Inferior parietal cortex (tissue), 1 donor: ENCODE data around the gene STXBP5.

Experiments used
- DNase-seq: peaks from one replicate; pipeline ENCODE4 v3.0.0-alpha.2; 2016; ENCODE audit errors: extremely low spot score

The STXBP5 gene

DNA sequence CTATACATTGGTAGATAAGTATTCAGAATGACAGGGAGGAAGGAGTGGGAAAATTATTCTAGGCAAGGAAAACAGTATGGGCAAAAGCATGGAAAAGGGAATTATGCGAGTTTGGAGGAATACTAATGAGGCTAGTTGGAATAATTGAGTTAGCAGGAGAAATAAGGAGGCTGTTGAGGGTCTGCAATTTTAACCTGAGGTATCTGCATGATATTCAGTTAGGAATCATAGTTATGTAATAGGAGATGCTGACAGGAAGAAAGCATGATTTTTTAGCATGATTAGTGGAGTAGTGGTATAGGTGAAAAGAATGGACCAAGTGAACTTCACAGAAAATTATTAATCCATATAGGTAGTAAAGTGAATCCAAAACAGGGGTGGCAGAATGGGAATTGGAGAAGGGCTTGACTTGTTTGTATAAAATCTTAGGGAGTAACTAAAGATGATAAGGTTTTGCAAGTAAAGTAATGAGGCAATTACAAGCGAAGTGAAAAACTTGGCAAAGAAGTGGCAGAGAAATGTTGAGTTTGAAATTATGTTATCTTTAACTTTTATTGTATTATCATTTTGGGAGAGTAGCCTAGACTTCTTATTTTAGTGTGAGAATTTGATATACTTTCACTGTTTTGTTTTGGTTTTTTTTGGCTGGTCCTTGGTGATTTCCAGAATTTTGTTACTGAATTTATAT lies 5.7 kb downstream of the STXBP5 start:
- no peak for DNase-seq

DNA sequence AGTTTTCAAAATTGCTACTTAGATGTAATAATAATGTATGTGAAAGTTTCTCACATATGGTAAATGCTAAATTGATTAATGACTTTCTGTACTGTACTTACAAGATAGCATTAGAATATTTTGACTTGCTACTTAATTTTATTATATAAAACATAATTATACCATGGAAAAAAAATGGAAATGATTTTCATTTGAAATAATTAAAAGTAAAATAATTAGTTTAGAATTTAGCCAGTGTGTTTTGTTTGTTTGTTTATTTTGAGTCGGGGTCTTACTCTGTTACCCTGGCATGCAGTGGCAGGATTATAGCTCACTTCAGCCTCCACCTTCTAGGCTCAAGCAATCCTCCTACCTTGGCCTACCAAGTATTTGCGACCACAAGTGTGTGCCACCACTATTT lies 7.1 kb downstream of the STXBP5 start:
- no peak for DNase-seq

DNA sequence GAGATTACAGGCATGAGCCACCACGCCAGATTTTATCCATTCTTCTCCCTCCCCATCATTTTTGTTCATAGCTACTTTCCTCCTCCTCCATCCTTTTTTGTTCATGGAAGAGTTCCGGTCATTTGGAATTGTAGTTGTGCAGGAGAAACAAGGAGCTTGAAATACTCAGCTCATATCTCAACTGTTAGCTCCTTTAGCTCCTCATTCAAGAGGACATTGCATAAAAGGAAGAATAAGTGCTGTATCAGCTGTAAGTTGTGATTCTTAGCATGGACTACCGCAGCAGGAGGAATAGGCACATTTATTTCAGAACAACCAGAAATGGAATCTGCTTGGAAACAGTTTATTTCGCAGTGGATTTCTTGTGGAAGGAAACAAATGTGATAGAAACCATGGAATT lies 7.6 kb downstream of the STXBP5 start:
- no peak for DNase-seq

DNA sequence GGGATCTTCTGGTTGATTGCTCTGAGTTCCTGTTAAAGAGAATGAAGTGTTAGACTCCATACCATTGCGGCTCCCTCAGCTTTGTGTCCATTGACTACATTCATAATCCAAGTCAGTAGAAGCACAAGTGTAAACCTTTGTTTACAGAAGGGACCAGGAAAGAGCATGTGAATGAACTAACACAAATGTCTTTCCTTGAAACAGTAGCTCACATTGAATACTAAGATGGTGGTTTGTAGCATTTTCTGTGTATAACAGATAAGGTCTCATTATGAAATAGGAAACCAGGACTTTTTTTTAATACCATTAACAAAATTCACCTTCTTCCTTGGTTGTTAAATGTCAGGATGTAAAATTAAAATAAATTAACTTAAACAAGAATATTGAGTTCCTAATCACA lies 8.4 kb downstream of the STXBP5 start:
- no peak for DNase-seq

DNA sequence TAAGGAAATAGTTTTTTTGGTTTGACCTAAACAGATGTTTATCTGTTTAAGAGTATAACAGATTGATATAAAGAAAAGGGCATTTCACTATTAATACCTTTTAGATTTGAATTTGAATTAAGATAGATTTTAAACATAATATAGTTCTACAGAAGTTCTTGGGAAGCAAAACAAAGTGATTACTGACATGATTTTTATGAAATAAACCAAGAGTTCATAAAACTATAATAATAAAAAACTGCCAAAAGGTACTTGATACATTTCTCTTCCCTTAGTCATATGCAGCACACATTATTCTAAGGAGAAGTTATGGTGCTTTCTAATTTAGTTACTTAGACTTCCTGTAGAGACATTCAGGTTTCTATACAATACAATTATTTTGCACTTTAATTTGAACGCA lies 9.6 kb downstream of the STXBP5 start:
- DNase-seq, result no peak

DNA sequence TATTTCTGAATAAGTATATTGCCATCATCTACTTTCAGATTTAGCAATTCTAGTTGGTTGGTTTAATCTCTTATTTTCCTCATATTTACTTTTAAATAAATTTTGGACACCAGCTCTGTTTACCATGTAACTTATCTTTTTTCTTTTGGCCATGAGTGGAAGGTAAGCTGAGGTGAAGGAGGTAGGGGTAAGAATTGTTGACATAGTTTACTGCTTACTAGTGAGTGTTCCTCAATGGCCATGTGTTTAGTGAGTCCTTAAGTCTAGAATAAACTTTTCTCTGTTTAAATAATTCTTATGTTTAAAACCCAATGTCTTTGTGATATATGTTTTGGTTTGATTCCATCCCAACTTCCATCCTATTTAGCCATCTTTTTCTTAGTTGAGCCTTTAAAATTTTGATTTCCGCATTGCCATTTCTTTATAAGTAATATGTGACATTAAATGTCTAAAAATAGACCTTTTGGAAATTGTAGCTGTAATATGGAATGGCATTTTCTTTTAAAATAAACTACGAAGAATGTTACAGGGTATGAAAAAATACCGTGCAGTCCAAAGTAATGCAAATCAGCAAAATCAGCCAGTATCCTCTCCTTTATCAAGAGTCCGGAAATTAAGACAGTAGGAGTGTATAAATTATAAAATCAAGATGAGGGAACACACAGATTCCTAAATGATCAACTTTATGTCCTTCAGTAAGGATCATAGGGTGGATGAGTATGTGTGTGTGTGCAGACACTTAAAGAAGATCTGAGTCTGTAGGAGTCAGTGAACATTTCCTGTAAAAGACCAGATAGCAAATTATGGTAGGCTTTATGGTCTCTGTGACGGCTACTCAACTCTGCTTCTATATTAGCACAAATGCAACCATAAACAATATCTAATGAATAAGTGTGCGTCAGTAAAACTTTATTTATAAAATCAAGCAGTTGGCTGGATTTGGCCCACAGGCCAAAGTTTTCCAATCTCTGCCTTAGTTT lies 10.3 kb downstream of the STXBP5 start:
- DNase-seq, result no peak

DNA sequence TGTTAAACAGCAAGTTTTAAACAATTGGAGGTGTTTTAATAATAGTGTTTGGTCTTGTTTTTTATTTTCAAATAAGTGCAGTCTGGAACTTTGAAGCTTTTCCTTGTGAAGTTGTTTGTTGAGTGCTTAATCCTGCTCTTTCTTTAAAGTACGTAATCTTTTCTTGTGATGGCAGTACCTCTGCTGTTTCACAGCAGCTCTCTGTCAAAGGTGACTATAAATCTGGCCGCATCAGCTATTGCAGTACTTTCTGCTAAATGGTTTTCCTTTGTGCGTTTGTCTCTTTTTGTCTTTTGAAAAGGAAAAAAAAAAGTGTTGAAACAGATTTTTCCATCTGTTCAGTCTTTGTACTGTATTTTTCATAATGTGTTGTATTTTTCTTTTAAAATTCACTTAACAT lies 12.7 kb downstream of the STXBP5 start:
- DNase-seq, result no peak

DNA sequence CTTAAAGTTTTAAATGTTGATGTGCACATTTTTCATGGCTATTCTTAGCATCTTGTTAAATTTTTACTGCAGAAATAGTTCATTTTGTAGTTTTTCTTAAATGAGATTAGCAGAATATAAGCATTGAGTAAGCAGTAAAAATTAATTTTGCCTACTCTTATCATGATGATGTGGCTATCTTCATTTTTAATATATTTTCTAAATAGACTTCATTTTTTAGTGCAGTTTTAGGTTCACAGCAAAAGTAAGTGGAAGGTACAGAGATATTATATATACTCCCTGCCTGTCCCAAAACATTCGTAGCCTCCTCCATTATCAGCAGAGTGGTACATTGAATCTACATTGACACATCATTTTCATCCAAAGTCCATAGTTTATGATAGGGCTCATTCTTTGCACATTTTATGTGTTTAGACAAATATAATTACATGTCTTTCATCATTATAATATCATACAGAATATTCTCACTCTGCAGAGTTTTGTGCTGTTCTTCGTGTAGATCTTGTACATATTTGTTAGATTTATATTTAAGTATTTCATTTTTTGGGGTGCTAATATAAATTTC lies 13.7 kb downstream of the STXBP5 start:
- DNase-seq, result no peak

DNA sequence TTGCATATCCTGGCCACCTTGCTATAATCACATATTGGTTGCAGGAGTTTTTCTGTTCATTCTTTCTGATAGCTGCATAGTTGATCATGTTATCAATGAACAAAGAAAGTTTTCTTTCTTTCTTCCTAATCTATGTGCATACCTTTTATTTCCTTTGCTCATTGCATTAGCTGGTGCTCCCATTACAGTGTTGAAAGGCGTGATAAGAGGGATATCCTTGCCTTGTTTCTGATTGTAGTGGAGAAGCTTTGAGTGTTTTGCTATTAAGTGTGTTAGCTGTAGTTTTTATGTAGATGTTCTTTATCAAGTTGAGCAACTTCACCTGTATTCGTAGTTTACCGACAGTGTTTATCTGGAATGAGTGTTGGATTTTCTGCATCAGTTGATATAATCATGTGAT lies 14.6 kb downstream of the STXBP5 start:
- DNase-seq, result no peak

DNA sequence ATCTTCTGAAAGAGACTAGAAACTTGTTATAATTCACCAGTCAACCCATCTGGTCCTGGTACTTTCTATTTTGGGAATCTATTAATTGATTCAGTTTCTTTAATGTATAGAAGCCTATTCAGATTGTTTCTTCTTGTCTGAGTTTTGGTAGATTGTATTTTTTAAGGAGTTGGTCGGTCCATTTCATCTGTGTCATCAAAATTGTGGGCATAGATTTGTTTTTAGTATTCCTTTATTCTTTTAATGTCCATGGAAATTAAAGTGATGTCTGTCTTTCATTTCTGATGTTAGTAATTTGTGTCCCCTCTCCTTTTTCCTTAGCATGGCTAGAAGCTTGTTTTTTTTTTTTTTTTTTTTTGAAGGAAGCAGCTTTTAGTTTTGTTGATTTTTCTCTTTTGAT lies 15.2 kb downstream of the STXBP5 start:
- DNase-seq, result no peak

DNA sequence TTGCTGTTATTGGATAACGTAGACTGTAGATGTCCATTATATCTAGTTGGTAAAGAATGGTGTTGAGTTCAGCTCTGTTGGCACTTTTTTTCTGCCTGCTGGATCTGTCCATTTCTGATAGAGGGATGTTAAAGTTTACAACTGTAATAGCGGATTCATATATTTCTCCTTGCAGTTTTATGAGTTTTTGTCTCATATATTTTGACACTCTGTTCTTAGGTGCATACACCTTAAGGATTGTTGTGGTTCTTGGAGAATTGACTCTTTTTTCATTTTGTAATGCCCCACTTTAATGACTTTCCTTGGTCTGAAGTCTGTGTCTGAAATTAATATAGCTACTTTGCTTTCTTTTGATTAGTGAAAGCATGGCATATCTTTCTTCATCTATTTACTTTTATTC lies 16.1 kb downstream of the STXBP5 start:
- DNase-seq, result no peak

DNA sequence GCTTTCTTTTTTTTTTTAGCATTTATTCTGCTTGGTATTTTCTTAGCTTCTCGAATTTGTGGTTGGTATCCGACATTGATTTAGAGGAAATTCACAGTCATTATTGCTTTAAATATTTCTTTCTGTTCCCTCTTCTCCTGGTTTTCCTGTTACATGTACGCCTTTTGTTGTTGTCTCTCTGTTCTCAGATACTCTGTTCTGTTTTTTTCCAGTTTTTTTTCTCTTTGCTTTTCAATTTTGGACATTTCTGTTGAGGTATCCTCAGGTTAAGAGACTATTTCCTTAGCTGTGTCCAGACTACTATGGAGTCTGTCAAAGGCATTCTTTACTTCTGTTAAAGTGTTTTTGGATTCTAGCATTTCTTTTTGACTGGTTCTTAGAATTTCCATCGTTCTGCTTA lies 17.5 kb downstream of the STXBP5 start:
- DNase-seq, result no peak

DNA sequence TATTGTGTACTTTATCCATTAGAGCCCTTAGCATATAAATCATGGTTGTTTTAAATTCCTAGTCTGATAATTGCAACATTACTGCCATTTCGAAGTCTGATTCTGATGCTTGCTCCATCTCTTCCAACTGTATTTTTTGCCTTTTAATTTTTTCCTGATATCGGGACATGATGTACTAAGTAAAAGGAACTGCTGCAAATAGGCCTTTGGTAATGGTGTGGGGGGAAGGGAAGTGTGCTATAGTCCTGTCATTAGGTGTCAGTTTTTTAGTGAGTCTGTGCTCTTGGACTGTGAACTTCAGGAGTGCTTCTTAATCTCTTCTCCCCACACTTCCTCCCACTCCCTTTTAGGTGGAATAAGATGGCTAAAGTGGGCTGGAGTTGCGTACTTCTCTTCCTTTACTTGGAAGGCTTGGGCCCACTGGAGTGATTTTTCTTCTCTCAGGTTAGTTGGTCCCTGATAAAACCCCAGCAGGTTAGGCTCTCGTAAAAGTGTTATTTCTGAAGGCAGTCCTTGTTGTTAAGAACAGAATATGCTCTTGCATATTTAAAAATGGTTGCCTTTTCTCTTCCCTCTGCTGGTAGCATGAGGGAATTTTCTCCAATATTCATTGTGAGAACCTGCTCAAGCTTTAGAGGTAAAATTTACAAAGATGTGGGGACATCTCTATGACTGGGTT lies 18.1 kb downstream of the STXBP5 start:
- no peak for DNase-seq

DNA sequence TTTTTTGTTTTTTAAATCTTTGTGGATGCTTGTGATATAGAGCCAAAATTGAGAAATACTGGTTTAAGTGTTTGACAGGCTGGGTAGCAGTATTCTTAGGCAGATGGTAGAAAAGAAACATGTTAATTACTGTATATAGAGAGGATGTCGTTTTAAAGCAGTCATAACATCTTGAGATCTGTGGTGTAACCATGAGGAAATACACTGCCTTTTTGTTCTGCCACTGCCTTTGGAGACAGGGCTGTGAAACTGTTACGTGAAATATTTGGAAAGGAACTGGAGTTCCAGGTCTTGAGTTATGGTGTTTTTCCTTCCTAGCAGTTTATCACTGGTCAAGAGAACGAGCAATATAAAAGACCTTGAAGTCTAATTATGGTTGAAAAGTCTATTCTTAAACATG lies 19.5 kb downstream of the STXBP5 start:
- DNase-seq, result no peak

DNA sequence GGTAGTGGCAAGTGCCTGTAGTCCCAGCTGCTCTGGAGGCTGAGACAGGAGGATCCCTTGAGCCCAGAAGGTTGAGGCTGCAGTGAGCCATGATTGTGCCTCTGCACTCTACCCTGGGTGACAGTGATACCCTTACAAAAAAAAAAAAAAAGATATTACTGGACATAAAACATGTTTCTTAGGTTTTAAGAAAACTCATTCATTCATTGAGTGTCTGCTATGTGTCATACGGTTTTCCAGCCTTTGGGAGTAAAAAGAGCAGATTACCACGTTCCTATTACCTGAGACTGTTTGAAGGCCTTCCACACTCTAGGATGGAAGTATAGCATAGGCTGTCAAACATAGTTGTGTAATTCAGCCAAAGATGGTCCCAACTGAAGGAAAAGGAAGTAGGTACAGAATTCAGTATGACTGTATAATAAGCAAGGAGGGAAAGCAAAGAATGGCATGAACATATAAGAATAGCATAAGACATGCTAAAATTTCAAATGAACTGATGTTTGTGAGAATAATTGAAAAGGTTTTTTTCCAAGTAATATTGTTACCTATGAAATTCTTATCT lies 22.0 kb downstream of the STXBP5 start:
- DNase-seq, result no peak

DNA sequence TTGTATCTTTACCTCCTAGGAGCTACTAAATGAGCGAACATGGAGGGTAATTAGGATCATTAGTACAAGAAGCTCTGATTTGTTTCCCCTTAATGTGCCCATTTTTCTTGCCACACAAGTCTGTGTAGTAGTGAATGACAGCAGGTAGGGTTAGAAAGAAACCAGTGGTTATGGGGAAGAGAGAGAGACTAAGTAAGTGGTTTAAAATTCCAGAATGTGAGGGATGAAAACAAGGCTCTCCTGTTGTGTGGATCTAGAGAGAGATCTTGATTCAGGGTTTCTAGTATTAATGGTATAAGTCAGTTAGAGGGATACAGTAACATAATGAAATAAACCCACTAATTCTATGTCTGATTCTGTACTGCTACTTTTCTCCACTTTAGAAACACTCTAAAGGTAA lies 22.7 kb downstream of the STXBP5 start:
- no peak for DNase-seq

DNA sequence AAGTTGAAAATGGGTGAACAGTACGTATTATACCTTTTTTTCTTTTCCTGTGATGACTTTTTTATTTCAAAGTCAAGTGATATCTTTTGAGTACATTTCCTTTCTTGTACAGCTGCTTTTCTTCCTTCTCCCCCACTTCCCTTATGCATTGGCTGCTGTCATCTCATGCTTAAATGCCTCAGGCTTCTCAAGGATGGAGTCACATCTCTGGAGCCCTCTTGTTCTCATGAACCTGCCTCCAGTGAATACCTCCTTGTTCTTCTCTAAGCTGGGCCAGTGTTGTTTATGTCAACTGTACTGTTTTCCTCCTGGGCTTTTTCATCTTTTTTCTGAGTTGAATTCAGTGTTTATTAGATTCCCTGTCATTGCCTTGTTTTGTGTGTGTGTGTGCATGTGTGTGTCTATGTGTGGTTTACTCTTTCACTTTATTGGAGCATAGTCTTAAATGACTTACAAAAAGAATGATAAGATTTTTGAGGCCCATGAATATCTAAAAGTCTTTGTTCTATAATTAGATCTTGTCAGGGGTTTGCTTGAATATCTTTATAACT lies 23.6 kb downstream of the STXBP5 start:
- no peak for DNase-seq

DNA sequence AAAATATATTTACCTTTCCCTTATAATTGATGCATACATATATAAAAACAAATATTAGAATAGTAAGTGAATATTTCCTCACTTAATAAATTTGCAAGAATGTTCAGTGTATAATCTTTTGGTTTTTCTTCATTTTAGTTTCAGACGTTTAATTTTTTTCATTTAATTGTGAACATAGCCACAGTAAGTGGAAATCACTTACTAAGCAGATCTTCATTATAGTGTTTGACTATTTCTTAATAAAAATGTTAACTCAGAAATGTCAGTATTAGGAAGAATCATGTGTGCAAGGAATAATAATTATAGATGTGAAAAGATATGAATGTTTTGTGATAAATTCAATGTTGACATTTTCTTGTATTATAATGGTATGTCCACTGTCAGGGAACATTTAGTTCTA lies 27.4 kb downstream of the STXBP5 start:
- DNase-seq, result no peak

DNA sequence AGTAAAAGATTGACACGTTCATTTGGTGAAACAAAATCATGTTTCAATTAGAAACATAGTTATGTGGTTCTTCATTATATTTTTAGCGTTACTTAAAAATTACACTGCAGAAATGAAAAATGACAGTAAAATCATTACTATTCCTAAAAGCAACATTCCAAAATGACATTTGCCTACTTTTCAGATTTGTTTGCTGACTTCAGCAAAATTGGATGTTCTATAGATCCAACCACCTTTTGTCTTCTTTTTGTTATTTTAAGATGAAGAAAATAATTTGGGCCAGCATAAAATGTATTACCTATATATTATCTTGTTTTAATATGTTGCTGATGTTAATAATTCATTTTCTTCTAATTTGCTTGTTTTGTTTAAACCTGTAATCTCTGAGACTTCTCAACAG lies 30.5 kb downstream of the STXBP5 start:
- no peak for DNase-seq

DNA sequence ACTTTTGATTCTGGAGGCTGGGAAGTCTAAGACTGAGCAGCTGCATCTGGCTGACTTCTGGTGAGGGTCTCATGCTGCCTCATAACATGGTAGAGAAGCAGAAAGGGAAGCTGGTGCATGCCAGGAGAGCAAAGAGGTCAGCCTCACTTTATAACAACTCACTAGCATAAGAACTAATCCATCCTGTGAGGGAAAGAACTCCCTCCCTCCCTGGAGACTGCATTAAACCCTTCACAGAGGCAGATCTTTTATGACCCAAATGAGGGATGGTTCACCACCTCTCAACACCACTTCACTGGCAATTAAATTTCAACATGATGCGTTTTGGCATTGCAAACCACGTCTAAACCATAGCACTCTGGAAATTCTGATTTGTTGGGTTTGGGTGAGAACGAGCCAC lies 33.9 kb downstream of the STXBP5 start:
- no peak for DNase-seq

DNA sequence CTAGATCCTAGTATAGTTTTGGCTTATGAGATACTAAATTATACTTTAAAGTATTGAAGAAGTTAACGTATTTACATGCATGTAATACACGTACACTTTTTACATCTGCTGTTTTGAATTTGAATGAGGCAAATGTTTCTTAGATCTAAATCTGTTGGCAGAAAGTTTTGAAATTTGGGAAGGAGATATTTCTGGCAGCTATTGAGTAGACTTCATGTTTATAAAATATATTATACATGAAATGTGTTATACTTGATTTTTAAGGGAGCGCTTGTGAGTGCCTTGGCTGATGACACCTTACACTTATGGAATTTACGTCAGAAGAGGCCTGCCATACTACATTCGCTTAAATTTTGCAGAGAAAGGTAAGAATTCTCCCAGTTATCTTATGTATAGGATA lies 34.7 kb downstream of the STXBP5 start:
- no peak for DNase-seq

DNA sequence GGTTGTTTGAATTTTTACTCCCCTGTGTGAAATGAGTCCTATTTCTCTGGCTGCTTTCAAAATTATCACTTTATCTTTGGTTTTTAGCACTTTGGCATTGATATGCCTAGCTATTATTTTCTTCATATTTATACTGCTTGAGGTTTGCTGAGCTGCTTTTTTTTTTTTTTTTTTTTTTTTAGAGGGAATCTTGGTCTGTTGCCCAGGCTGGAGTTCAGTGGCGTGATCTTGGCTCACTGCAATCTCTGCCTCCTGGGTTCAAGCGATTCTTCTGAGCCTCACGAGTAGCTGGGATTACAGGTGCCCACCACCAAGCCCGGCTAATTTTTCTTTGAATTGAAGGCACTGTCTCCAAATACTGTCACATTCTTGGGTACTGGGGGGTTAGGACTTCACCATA lies 40.6 kb downstream of the STXBP5 start:
- no peak for DNase-seq
